SU-DHL-6 (cell line): ENCODE data around the gene QSOX2.

ENCODE experiments used
- EZH2phosphoT487 ChIP-seq: fragments of 200-600 bp; sonication (generic), shearing (Covaris generic); conservative IDR thresholded peaks from 2 replicates; pipeline ENCODE4 v1.6.1; 2018; ENCODE audit warnings: mild to moderate bottlenecking, antibody characterized with exemption, low read length, moderate library complexity, mixed read lengths
- TF ChIP-seq, protein P1 (sequence below): fragments of 200-600 bp; sonication (generic); IDR thresholded peaks from one replicate; pipeline ENCODE4 v1.5.1; 2017; ENCODE audit warnings: antibody characterized with exemption, mild to moderate bottlenecking, low read length, moderate library complexity; ENCODE audit not compliant: insufficient read depth, poor library complexity, severe bottlenecking

DNA sequence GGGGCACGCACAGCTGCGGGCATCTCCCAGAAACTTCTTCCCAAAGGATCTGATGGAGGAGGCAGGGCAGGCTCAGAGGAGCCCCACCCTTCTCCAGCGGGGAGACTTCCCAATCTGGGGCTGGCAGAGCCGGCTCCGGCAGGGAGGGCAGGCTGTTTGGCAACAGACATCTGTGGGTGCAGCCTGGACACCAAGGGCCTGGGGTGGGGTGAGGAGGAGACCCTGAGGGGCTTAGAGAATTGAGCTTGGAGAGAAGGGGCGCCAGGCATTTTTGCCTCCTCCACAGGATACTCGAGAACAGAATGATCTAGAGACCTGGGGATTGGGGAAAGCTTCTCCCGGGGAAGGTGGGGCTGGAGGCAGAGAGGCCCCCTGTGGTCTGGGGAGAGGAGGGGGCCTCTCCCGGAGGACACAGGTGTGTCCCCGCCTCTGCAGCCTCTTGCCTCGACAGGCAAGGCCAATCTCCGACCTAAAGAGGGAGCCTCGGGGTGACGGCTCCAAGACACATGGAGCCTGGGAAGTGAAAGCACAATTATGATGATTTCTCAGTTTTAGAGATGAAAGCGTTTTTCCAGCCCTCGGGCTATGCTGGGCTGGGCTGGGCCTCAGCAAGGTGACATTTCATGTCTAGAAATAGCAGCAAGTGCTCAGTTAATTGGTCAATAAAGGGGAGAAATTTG, 49.1 kb downstream of the QSOX2 start:
- TF ChIP-seq, protein P1, sequence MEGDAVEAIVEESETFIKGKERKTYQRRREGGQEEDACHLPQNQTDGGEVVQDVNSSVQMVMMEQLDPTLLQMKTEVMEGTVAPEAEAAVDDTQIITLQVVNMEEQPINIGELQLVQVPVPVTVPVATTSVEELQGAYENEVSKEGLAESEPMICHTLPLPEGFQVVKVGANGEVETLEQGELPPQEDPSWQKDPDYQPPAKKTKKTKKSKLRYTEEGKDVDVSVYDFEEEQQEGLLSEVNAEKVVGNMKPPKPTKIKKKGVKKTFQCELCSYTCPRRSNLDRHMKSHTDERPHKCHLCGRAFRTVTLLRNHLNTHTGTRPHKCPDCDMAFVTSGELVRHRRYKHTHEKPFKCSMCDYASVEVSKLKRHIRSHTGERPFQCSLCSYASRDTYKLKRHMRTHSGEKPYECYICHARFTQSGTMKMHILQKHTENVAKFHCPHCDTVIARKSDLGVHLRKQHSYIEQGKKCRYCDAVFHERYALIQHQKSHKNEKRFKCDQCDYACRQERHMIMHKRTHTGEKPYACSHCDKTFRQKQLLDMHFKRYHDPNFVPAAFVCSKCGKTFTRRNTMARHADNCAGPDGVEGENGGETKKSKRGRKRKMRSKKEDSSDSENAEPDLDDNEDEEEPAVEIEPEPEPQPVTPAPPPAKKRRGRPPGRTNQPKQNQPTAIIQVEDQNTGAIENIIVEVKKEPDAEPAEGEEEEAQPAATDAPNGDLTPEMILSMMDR, result no peak
- no peak for TF ChIP-seq EZH2phosphoT487
